Right ventricle myocardium inferior (tissue), 1 donor: ENCODE results near the gene PLA2G7. TPM values are rescaled to one million over a fixed set of nuclear protein-coding genes. Genes with fewer than 3 reads are reported as not detected.

Source experiments
- total RNA-seq: library from RNA; stranded (reverse); fragmentation: NEBNext Ultra II Directional; extraction: Animal tissue kit (Norgen Biotek cat#: 25700); gene quantifications from one replicate; pipeline ENCODE4 v1.2.1, GENCODE V29; 2021
- donor health status: DM: no; HTN: yes; CAD: no; lungs with severe emphysema.

PLA2G7 gene
- total RNA-seq, 1 donor from 2014 or later = 0.14 TPM

Other genes with a start within 250 kb of the PLA2G7 start
- gene RCAN2, start 243.9 kb downstream of the PLA2G7 start, total RNA-seq = 273 TPM
- 4.8 TPM for gene CYP39A1, start 82.6 kb downstream of the PLA2G7 start, total RNA-seq
- gene SLC25A27, start 82.4 kb downstream of the PLA2G7 start, total RNA-seq = 11.1 TPM
- gene TDRD6, start 47.5 kb downstream of the PLA2G7 start, total RNA-seq = 0.35 TPM
- not detected for gene ANKRD66, start 11.6 kb upstream of the PLA2G7 start, total RNA-seq
- not detected for gene MEP1A, start 58.0 kb upstream of the PLA2G7 start, total RNA-seq
- 48.0 TPM for gene ADGRF5, start 186.6 kb upstream of the PLA2G7 start, total RNA-seq